VCaP (cell line): ENCODE measurements around the gene ZFP69B.

Source experiments
- H3K27ac ChIP-seq: fragments of 450-650 bp; 2 replicates; pipeline ENCODE4 v1.5.1; 2017
- CTCF ChIP-seq: fragments of 450-650 bp; conservative IDR thresholded peaks from 2 replicates; pipeline ENCODE4 v1.5.1; 2017; ENCODE audit warnings: mild to moderate bottlenecking, moderate library complexity

The ZFP69B gene

GRCh38 chr1:40411843-40412242 lies 38.4 kb upstream of the ZFP69B start:
- TF ChIP-seq CTCF = no peak
- H3K27ac ChIP-seq = no peak overlapping the region

- TF ChIP-seq CTCF = no peak
Measured at GRCh38 chr1:40413527-40414252, 36.6 kb upstream of the ZFP69B start.

GRCh38 chr1:40414331-40414730 lies 35.9 kb upstream of the ZFP69B start:
- no peak for TF ChIP-seq CTCF
- H3K27ac ChIP-seq = no peak overlapping the region

More at GRCh38 chr1:40413527-40414252, 36.6 kb upstream of the ZFP69B start:
- no peak overlapping the region for H3K27ac ChIP-seq

GRCh38 chr1:40416709-40417108 lies 33.6 kb upstream of the ZFP69B start:
- H3K27ac ChIP-seq = no peak overlapping the region
- no peak for TF ChIP-seq CTCF

- no peak for TF ChIP-seq CTCF
- H3K27ac ChIP-seq = no peak overlapping the region
Measured at GRCh38 chr1:40421431-40422384, 28.6 kb upstream of the ZFP69B start.

GRCh38 chr1:40422630-40423263 lies 27.5 kb upstream of the ZFP69B start:
- H3K27ac ChIP-seq = no peak overlapping the region
- no peak for TF ChIP-seq CTCF

- TF ChIP-seq CTCF = no peak
- H3K27ac ChIP-seq = no peak overlapping the region
Measured at GRCh38 chr1:40423264-40423642, 27.0 kb upstream of the ZFP69B start.
